ENCODE data around the gene ZG16B.

ZG16B gene

GRCh38 chr16:2839650-2840450 lies 9.7 kb downstream of the ZG16B start:
- DNase-seq (ENCODE audit: extremely low spot score, insufficient read length, low read depth) (no peak), FAIRE-seq (no peak)

GRCh38 chr16:2840914-2841313 lies 10.8 kb downstream of the ZG16B start:
- DNase-seq (ENCODE audit: extremely low spot score, insufficient read length, low read depth) (no peak), FAIRE-seq (no peak)

GRCh38 chr16:2841606-2842339 lies 11.7 kb downstream of the ZG16B start:
- DNase-seq (ENCODE audit: extremely low spot score, insufficient read length, low read depth) = no peak
- FAIRE-seq = no peak

GRCh38 chr16:2842340-2843000 lies 12.4 kb downstream of the ZG16B start:
- DNase-seq (ENCODE audit: extremely low spot score, insufficient read length, low read depth) = peak; percentile 38

GRCh38 chr16:2843526-2843925 lies 13.4 kb downstream of the ZG16B start:
- FAIRE-seq = no peak
- no peak for DNase-seq (ENCODE audit: extremely low spot score, insufficient read length, low read depth)

More at GRCh38 chr16:2842340-2843000, 12.4 kb downstream of the ZG16B start:
- peak; percentile 64 for FAIRE-seq

- no peak for DNase-seq (ENCODE audit: extremely low spot score, insufficient read length, low read depth)
- FAIRE-seq = no peak
Measured at GRCh38 chr16:2845116-2845515, 15.0 kb downstream of the ZG16B start.

GRCh38 chr16:2846511-2847310 lies 16.6 kb downstream of the ZG16B start:
- DNase-seq (ENCODE audit: extremely low spot score, insufficient read length, low read depth) (no peak), FAIRE-seq (no peak)

- FAIRE-seq (no peak), DNase-seq (ENCODE audit: extremely low spot score, insufficient read length, low read depth) (no peak)
Measured at GRCh38 chr16:2848933-2849725, 19.0 kb downstream of the ZG16B start.

GRCh38 chr16:2852003-2852730 lies 22.1 kb downstream of the ZG16B start:
- DNase-seq (ENCODE audit: extremely low spot score, insufficient read length, low read depth) (no peak), FAIRE-seq (no peak)

- no peak for DNase-seq (ENCODE audit: extremely low spot score, insufficient read length, low read depth)
- FAIRE-seq = no peak
Measured at GRCh38 chr16:2852731-2853507, 22.8 kb downstream of the ZG16B start.

GRCh38 chr16:2853531-2854073 lies 23.5 kb downstream of the ZG16B start:
- FAIRE-seq = no peak
- no peak for DNase-seq (ENCODE audit: extremely low spot score, insufficient read length, low read depth)

- FAIRE-seq (no peak), DNase-seq (ENCODE audit: extremely low spot score, insufficient read length, low read depth) (no peak)
Measured at GRCh38 chr16:2854700-2855309, 24.7 kb downstream of the ZG16B start.

GRCh38 chr16:2855536-2855935 lies 25.4 kb downstream of the ZG16B start:
- FAIRE-seq = no peak

GRCh38 chr16:2856061-2856670 lies 26.1 kb downstream of the ZG16B start:
- DNase-seq (ENCODE audit: extremely low spot score, insufficient read length, low read depth) (no peak), FAIRE-seq (no peak)

More at GRCh38 chr16:2855536-2855935, 25.4 kb downstream of the ZG16B start:
- DNase-seq (ENCODE audit: extremely low spot score, insufficient read length, low read depth) = no peak

GRCh38 chr16:2856686-2857450 lies 26.8 kb downstream of the ZG16B start:
- no peak for DNase-seq (ENCODE audit: extremely low spot score, insufficient read length, low read depth)
- FAIRE-seq = no peak
